Activated CD8-positive, alpha-beta T cell treated with anti-CD3 and anti-CD28 coated beads for 36 hours (primary cell): ENCODE results near the gene KRT79. TPM values are rescaled to one million over a fixed set of nuclear protein-coding genes. Genes with fewer than 3 reads are reported as not detected.

ENCODE experiments used
- ATAC-seq: fragments of 200-7000 bp; cut with Tn5 transposase; one replicate; pipeline ENCODE4 v1.10.0; 2021; ENCODE audit warnings: mild to moderate bottlenecking, moderate library complexity
- CTCF ChIA-PET: fragments of 350-600 bp; sonication (Branson Sonifier 250); formaldehyde crosslinking; loops from one replicate; lab custom pipeline; 2021; ENCODE audit warnings: antibody characterized with exemption; lab: Charles Lee
- POLR2A ChIA-PET: fragments of 350-600 bp; sonication (Branson Sonifier 250); formaldehyde crosslinking; loops from one replicate; lab custom pipeline; 2021; ENCODE audit warnings: antibody characterized with exemption; lab: Charles Lee
- DNase-seq: peaks from one replicate; pipeline ENCODE4 v3.0.0-alpha.2; 2020
- H3K27ac Mint-ChIP-seq: one replicate; pipeline ENCODE4 v1.8.0; 2021; ENCODE audit warnings: mild to moderate bottlenecking, mixed read lengths
- H3K27me3 Mint-ChIP-seq: one replicate; pipeline ENCODE4 v1.8.0; 2021; ENCODE audit warnings: mixed read lengths
- H3K36me3 Mint-ChIP-seq: one replicate; pipeline ENCODE4 v1.8.0; 2021; ENCODE audit warnings: low read depth, mixed read lengths
- H3K4me1 Mint-ChIP-seq: one replicate; pipeline ENCODE4 v1.8.0; 2021; ENCODE audit warnings: low read depth, mixed read lengths
- H3K4me3 Mint-ChIP-seq: one replicate; pipeline ENCODE4 v1.8.0; 2021; ENCODE audit warnings: mild to moderate bottlenecking, moderate library complexity, mixed read lengths
- H3K9me3 Mint-ChIP-seq: one replicate; pipeline ENCODE4 v1.8.0; 2021; ENCODE audit warnings: mixed read lengths
- intact Hi-C: fragments of 100-400 bp; cut with micrococcal nuclease; formaldehyde crosslinking; loops from one replicate; pipeline ENCODE4 v1.10.0; 2022
- total RNA-seq, 2 experiments: library from RNA; stranded (reverse); gene quantifications; one replicate each; pipeline ENCODE4 v1.2.3, GENCODE V29; 2021
- TF ChIP-seq, protein P1 (sequence below): fragments of 200-600 bp; IDR thresholded peaks from one replicate; pipeline ENCODE4 v1.8.0; 2022; ENCODE audit warnings: antibody characterized with exemption, mild to moderate bottlenecking

KRT79 gene
- total RNA-seq, 2 experiments from 2014 or later, result 0.87 to 1.6 TPM

DNA sequence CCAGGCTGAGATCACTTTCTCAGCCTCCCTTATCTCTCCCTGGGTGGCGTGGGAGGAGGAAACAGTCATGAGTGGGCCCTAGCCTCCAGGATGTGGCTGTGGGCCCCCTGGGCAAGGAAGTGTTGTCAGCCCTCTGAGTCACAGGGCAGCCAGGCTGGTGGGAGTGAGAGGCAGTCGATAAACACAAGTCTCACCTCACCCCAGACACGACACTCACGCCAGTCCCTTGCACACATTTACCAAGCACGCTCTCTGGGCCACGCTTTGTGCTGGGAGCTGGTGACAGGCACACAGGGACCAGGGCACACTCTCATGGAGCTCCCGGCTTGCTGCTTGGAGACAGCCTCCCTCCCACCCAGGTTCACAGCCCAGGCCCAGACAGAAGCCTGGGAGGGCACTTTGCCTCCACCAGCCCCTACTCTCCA lies 1.9 kb upstream of the KRT79 start:
- H3K36me3 Mint-ChIP-seq, result no peaks in the 10 kb centered on the region
- TF ChIP-seq, protein P1, sequence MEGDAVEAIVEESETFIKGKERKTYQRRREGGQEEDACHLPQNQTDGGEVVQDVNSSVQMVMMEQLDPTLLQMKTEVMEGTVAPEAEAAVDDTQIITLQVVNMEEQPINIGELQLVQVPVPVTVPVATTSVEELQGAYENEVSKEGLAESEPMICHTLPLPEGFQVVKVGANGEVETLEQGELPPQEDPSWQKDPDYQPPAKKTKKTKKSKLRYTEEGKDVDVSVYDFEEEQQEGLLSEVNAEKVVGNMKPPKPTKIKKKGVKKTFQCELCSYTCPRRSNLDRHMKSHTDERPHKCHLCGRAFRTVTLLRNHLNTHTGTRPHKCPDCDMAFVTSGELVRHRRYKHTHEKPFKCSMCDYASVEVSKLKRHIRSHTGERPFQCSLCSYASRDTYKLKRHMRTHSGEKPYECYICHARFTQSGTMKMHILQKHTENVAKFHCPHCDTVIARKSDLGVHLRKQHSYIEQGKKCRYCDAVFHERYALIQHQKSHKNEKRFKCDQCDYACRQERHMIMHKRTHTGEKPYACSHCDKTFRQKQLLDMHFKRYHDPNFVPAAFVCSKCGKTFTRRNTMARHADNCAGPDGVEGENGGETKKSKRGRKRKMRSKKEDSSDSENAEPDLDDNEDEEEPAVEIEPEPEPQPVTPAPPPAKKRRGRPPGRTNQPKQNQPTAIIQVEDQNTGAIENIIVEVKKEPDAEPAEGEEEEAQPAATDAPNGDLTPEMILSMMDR, result no peak
- ATAC-seq (peak; percentile 97), DNase-seq (peak; percentile 92)
- H3K4me3 Mint-ChIP-seq, result peak overlapping the region; percentile 5
- POLR2A ChIA-PET, result interaction anchor here (0.9 to 1.0 kb wide), 4 partner anchors 13 to 170 kb away, joined by 3 to 4 read pairs (median 4); partner anchors contain the start of gene EIF4B
- H3K27ac Mint-ChIP-seq, result peak overlapping the region; percentile 90
- H3K4me1 Mint-ChIP-seq, result peaks cover 39% of the 10 kb centered on the region
- intact Hi-C loops, result no loop called here
- peaks cover 1% of the 10 kb centered on the region for H3K27me3 Mint-ChIP-seq
- no peaks in the 10 kb centered on the region for H3K9me3 Mint-ChIP-seq
- CTCF ChIA-PET, result interaction anchor here (1.4 to 4.2 kb wide), 3 partner anchors 34 to 44 kb away, joined by 3 to 19 read pairs (median 4); no protein-coding TSS in a partner anchor

DNA sequence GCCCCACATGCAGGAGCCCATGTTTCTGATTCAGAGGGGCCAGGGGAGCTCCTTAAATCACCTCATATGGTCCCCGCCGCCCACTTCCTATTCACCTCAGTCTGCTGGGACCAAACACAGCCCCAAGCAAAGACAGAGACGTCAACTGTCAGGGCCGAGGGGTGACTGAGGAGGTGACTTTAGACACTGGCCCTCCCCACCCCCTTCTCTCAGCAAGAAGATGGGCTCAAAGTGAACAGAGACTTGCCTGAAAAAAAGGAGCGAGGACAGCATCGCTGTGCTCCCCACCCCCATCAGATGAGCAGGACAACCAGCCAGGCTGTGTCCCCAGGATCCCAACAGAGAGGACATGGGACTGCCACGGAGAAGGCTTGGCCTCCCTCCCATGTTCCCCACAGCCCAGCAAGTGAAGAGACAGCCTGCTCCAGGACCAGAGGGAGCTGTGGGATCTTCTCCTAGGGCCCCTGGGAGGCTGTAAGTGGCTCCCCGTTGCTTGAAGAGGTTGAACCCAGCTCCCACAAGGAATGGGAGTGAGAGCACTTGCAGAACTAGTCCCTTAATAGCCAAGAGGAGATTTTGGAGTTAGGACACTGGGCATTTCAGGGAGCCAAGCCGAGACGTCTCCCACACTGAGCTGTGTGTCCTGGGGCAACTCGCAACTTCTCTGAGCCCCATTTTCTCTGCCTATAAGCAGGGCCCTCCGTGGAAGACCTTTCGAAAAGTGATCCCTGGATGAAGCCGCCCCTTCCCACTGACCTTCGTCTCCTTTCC lies 1.3 kb upstream of the KRT79 start:
- DNase-seq (peak; percentile 68), ATAC-seq (peak; percentile 12)
- H3K4me3 Mint-ChIP-seq, result peak overlapping the region; percentile 25
- CTCF ChIA-PET, result interaction anchor here (1.0 to 4.2 kb wide), 4 partner anchors 35 to 49 kb away, joined by 3 to 19 read pairs (median 4); no protein-coding TSS in a partner anchor
- POLR2A ChIA-PET, result interaction anchor here (1.0 kb wide), 2 partner anchors 13 to 18 kb away, joined by 4 read pairs; no protein-coding TSS in a partner anchor
- H3K4me1 Mint-ChIP-seq, result peaks cover 39% of the 10 kb centered on the region
- TF ChIP-seq, protein P1, result no peak
- peaks cover 1% of the 10 kb centered on the region for H3K27me3 Mint-ChIP-seq
- H3K27ac Mint-ChIP-seq, result peak overlapping the region; percentile 90
- intact Hi-C loops, result no loop called here
- no peaks in the 10 kb centered on the region for H3K9me3 Mint-ChIP-seq
- no peaks in the 10 kb centered on the region for H3K36me3 Mint-ChIP-seq

DNA sequence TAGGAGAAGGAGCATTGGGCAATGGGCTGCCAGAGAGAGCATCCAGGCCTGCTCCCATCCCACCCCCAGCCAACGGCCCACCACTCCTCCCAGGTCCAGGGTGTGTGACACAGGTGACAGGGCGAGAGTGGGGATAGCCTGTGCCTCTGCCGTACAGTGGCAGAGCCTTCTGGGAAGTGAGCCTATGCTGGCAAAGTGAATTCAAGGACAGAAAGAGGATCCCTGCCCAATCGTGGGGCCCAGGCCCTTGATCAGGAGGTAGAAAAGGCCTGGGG lies 553 bp upstream of the KRT79 start:
- no peak for DNase-seq
- Mint-ChIP-seq H3K27me3 (peaks cover 1% of the 10 kb centered on the region), H3K4me1 (peaks cover 39% of the 10 kb centered on the region), H3K36me3 (no peaks in the 10 kb centered on the region), H3K27ac (peak overlapping the region; percentile 90), H3K4me3 (no peak overlapping the region), H3K9me3 (no peaks in the 10 kb centered on the region)
- ChIA-PET POLR2A (no interaction called here), CTCF (interaction anchor here (1.0 to 1.5 kb wide), 2 partner anchors 39 to 50 kb away, joined by 3 to 4 read pairs; no protein-coding TSS in a partner anchor)
- no peak for ATAC-seq
- TF ChIP-seq, protein P1, result no peak
- intact Hi-C loops, result no loop called here

- Mint-ChIP-seq H3K27me3 (no peaks in the 10 kb centered on the region), H3K36me3 (no peaks in the 10 kb centered on the region), H3K9me3 (no peaks in the 10 kb centered on the region), H3K4me1 (peaks cover 46% of the 10 kb centered on the region), H3K27ac (no peak overlapping the region), H3K4me3 (no peak overlapping the region)
- ATAC-seq, result no peak
- TF ChIP-seq, protein P1, result no peak
- intact Hi-C loops, result no loop called here
- ChIA-PET CTCF (interaction anchor here (2.1 kb wide), 1 partner anchor 37 kb away, joined by 6 read pairs; no protein-coding TSS in a partner anchor), POLR2A (interaction anchor here (1.5 kb wide), 1 partner anchor 173 kb away, joined by 3 read pairs; the partner anchor contains the start of gene EIF4B)
- DNase-seq, result no peak
These were observed 866 bp downstream of the KRT79 start for GRCh38 chr12:52832985-52833905.
